ENCODE measurements around the gene IDUA.

Gene IDUA

DNA sequence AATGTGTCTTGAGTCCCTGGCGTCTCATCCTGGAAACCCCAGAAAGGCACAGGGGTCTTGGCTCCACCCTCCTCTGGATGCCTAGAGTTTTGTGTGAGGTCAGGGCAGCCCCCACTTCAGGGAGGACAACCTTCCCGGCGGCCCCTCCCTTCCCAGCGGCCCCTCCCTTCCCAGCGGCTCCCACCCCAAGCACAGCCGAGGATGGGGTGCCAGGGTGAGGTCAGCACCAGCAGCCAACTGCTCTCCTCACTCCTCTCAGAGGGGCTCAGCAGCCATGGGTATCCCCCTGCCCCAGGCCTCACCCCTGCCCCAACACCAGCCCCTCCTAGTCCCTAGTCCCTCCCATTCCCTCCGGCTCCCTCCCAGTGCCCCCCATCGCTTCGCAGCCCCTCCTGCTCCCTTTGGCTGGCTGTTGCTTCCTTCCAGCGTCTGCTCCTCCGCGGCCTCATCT, 30.9 kb upstream of the IDUA start:
- Histone ChIP-seq H3K4ac (ENCODE audit: low read depth, low read length) (no peak overlapping the region), H3K9me3 (ENCODE audit: insufficient read depth, low read depth, low read length) (peaks cover under 1% of the 10 kb centered on the region), H3K4me3 (ENCODE audit: low read depth, low read length) (no peak overlapping the region), H4K8ac (ENCODE audit: low read depth, low read length) (no peak overlapping the region), H2BK5ac (ENCODE audit: low read depth, low read length, poor library complexity) (no peak overlapping the region), H3K18ac (ENCODE audit: low read length) (no peak overlapping the region), H2BK12ac (ENCODE audit: low read length) (no peak overlapping the region), H3K14ac (ENCODE audit: low read length) (no peak overlapping the region), H3K79me1 (ENCODE audit: low read length) (no peaks in the 10 kb centered on the region), H3K27ac (ENCODE audit: low read depth, low read length) (no peak overlapping the region), H3K4me2 (ENCODE audit: low read length) (no peak overlapping the region), H3K27me3 (ENCODE audit: insufficient read depth, low read length) (no peaks in the 10 kb centered on the region), H2BK120ac (ENCODE audit: insufficient read depth, low read length, poor library complexity) (no peak overlapping the region), H3K23ac (ENCODE audit: low read length) (no peak overlapping the region), H3K36me3 (ENCODE audit: control insufficient read depth in 1 of 2, insufficient read depth in 2 of 2, low read length in 2 of 2) (peaks cover 9% of the 10 kb centered on the region in 2 experiments), H2AFZ (ENCODE audit: insufficient read depth, low read length, poor library complexity) (no peak overlapping the region), H2AK5ac (ENCODE audit: low read length) (no peak overlapping the region), H3K79me2 (ENCODE audit: control insufficient read depth, insufficient read depth, low read length, poor library complexity) (no peaks in the 10 kb centered on the region), H3K4me1 (ENCODE audit: control insufficient read depth in 1 of 2, insufficient read depth in 2 of 2, low read length in 2 of 2) (peaks cover 3 to 5% of the 10 kb centered on the region in 2 experiments), H3K9ac (ENCODE audit: low read length) (no peak overlapping the region), H4K91ac (ENCODE audit: low read depth, low read length) (no peak overlapping the region), H4K12ac (ENCODE audit: low read depth, low read length) (no peak overlapping the region)
- WGBS (ENCODE audit: extremely low coverage, insufficient coverage, insufficient read length), result no CpG with 5 or more reads among the region's 12 CpGs
- no peak for DNase-seq

GRCh38 chr4:956531-957230, 30.2 kb upstream of the IDUA start:
- Histone ChIP-seq H2BK5ac (ENCODE audit: low read depth, low read length, poor library complexity) (no peak overlapping the region), H3K27me3 (ENCODE audit: insufficient read depth, low read length) (no peaks in the 10 kb centered on the region), H4K91ac (ENCODE audit: low read depth, low read length) (no peak overlapping the region), H3K14ac (ENCODE audit: low read length) (no peak overlapping the region), H2AFZ (ENCODE audit: insufficient read depth, low read length, poor library complexity) (no peak overlapping the region), H4K8ac (ENCODE audit: low read depth, low read length) (no peak overlapping the region), H4K12ac (ENCODE audit: low read depth, low read length) (no peak overlapping the region), H2AK5ac (ENCODE audit: low read length) (no peak overlapping the region), H3K4ac (ENCODE audit: low read depth, low read length) (no peak overlapping the region), H2BK120ac (ENCODE audit: insufficient read depth, low read length, poor library complexity) (no peak overlapping the region), H3K36me3 (ENCODE audit: control insufficient read depth in 1 of 2, insufficient read depth in 2 of 2, low read length in 2 of 2) (peaks cover 9 to 13% of the 10 kb centered on the region in 2 experiments), H2BK12ac (ENCODE audit: low read length) (no peak overlapping the region), H3K27ac (ENCODE audit: low read depth, low read length) (no peak overlapping the region), H3K18ac (ENCODE audit: low read length) (no peak overlapping the region), H3K23ac (ENCODE audit: low read length) (no peak overlapping the region), H3K4me3 (ENCODE audit: low read depth, low read length) (no peak overlapping the region), H3K79me1 (ENCODE audit: low read length) (no peaks in the 10 kb centered on the region), H3K9me3 (ENCODE audit: insufficient read depth, low read depth, low read length) (peaks cover 2% of the 10 kb centered on the region), H3K9ac (ENCODE audit: low read length) (no peak overlapping the region), H3K4me1 (ENCODE audit: control insufficient read depth in 1 of 2, insufficient read depth in 2 of 2, low read length in 2 of 2) (no peaks in the 10 kb centered on the region), H3K4me2 (ENCODE audit: low read length) (no peak overlapping the region), H3K79me2 (ENCODE audit: control insufficient read depth, insufficient read depth, low read length, poor library complexity) (no peaks in the 10 kb centered on the region)
- no peak for DNase-seq
- WGBS (ENCODE audit: extremely low coverage, insufficient coverage, insufficient read length), result no CpG with 5 or more reads among the region's 14 CpGs

- no peak overlapping the region for H3K18ac ChIP-seq (ENCODE audit: low read length)
- H3K27ac ChIP-seq (ENCODE audit: low read depth, low read length), result no peak overlapping the region
- no peak overlapping the region for H3K14ac ChIP-seq (ENCODE audit: low read length)
- no peak overlapping the region for H3K4me3 ChIP-seq (ENCODE audit: low read depth, low read length)
- no peaks in the 10 kb centered on the region for H3K79me2 ChIP-seq (ENCODE audit: control insufficient read depth, insufficient read depth, low read length, poor library complexity)
- WGBS (ENCODE audit: extremely low coverage, insufficient coverage, insufficient read length), result no CpG with 5 or more reads among the region's 8 CpGs
- H2BK12ac ChIP-seq (ENCODE audit: low read length), result no peak overlapping the region
- no peak overlapping the region for H3K9ac ChIP-seq (ENCODE audit: low read length)
- no peak overlapping the region for H2AFZ ChIP-seq (ENCODE audit: insufficient read depth, low read length, poor library complexity)
- H3K23ac ChIP-seq (ENCODE audit: low read length), result no peak overlapping the region
- H2AK5ac ChIP-seq (ENCODE audit: low read length), result no peak overlapping the region
- H3K4me2 ChIP-seq (ENCODE audit: low read length), result no peak overlapping the region
- no peak overlapping the region for H4K12ac ChIP-seq (ENCODE audit: low read depth, low read length)
- H2BK5ac ChIP-seq (ENCODE audit: low read depth, low read length, poor library complexity), result no peak overlapping the region
- no peaks in the 10 kb centered on the region for H3K79me1 ChIP-seq (ENCODE audit: low read length)
- H3K9me3 ChIP-seq (ENCODE audit: insufficient read depth, low read depth, low read length), result peaks cover 2% of the 10 kb centered on the region
- H3K36me3 ChIP-seq (ENCODE audit: control insufficient read depth in 1 of 2, insufficient read depth in 2 of 2, low read length in 2 of 2), result peaks cover 14 to 17% of the 10 kb centered on the region in 2 experiments
- H2BK120ac ChIP-seq (ENCODE audit: insufficient read depth, low read length, poor library complexity), result no peak overlapping the region
- H3K4me1 ChIP-seq (ENCODE audit: control insufficient read depth in 1 of 2, insufficient read depth in 2 of 2, low read length in 2 of 2), result no peaks in the 10 kb centered on the region
- no peaks in the 10 kb centered on the region for H3K27me3 ChIP-seq (ENCODE audit: insufficient read depth, low read length)
- no peak for DNase-seq
- H3K4ac ChIP-seq (ENCODE audit: low read depth, low read length), result no peak overlapping the region
- H4K8ac ChIP-seq (ENCODE audit: low read depth, low read length), result no peak overlapping the region
- H4K91ac ChIP-seq (ENCODE audit: low read depth, low read length), result no peak overlapping the region
These were observed 29.6 kb upstream of the IDUA start for GRCh38 chr4:957231-957580.

GRCh38 chr4:957581-958313, 29.1 kb upstream of the IDUA start:
- H3K4me1 ChIP-seq (ENCODE audit: control insufficient read depth in 1 of 2, insufficient read depth in 2 of 2, low read length in 2 of 2), result no peaks in the 10 kb centered on the region
- no peak overlapping the region for H4K91ac ChIP-seq (ENCODE audit: low read depth, low read length)
- no peak overlapping the region for H3K14ac ChIP-seq (ENCODE audit: low read length)
- H3K79me2 ChIP-seq (ENCODE audit: control insufficient read depth, insufficient read depth, low read length, poor library complexity), result no peaks in the 10 kb centered on the region
- WGBS (ENCODE audit: extremely low coverage, insufficient coverage, insufficient read length), result no CpG with 5 or more reads among the region's 45 CpGs
- H3K9ac ChIP-seq (ENCODE audit: low read length), result no peak overlapping the region
- no peak overlapping the region for H3K18ac ChIP-seq (ENCODE audit: low read length)
- no peak for DNase-seq
- no peak overlapping the region for H4K12ac ChIP-seq (ENCODE audit: low read depth, low read length)
- H2AK5ac ChIP-seq (ENCODE audit: low read length), result no peak overlapping the region
- no peak overlapping the region for H2BK120ac ChIP-seq (ENCODE audit: insufficient read depth, low read length, poor library complexity)
- H2AFZ ChIP-seq (ENCODE audit: insufficient read depth, low read length, poor library complexity), result no peak overlapping the region
- no peak overlapping the region for H3K4ac ChIP-seq (ENCODE audit: low read depth, low read length)
- no peaks in the 10 kb centered on the region for H3K27me3 ChIP-seq (ENCODE audit: insufficient read depth, low read length)
- H3K23ac ChIP-seq (ENCODE audit: low read length), result no peak overlapping the region
- no peak overlapping the region for H3K4me3 ChIP-seq (ENCODE audit: low read depth, low read length)
- no peak overlapping the region for H2BK12ac ChIP-seq (ENCODE audit: low read length)
- H3K36me3 ChIP-seq (ENCODE audit: control insufficient read depth in 1 of 2, insufficient read depth in 2 of 2, low read length in 2 of 2), result peaks cover 18 to 21% of the 10 kb centered on the region in 2 experiments
- H2BK5ac ChIP-seq (ENCODE audit: low read depth, low read length, poor library complexity), result no peak overlapping the region
- H3K79me1 ChIP-seq (ENCODE audit: low read length), result no peaks in the 10 kb centered on the region
- H3K27ac ChIP-seq (ENCODE audit: low read depth, low read length), result no peak overlapping the region
- peaks cover 2% of the 10 kb centered on the region for H3K9me3 ChIP-seq (ENCODE audit: insufficient read depth, low read depth, low read length)
- H4K8ac ChIP-seq (ENCODE audit: low read depth, low read length), result no peak overlapping the region
- no peak overlapping the region for H3K4me2 ChIP-seq (ENCODE audit: low read length)

Measured in trophoblast cell (in vitro differentiated cells and primary cell).